H9 (cell line): ENCODE results near the gene RGS13. TPM values are rescaled to one million over a fixed set of nuclear protein-coding genes. Genes with fewer than 3 reads are reported as not detected.

Experiments
- DNase-seq: peaks from one replicate; pipeline ENCODE4 v3.0.0-alpha.2; 2017
- H2AFZ ChIP-seq: one replicate; pipeline ENCODE4 v1.6.1; 2013; ENCODE audit warnings: mild to moderate bottlenecking, low read length, control low read depth, moderate library complexity
- H2AK5ac ChIP-seq: 2 replicates; pipeline ENCODE4 v1.6.1; 2013; ENCODE audit warnings: low read length, control low read depth, mixed read lengths; ENCODE audit not compliant: insufficient read length
- H2BK120ac ChIP-seq: one replicate; pipeline ENCODE4 v1.6.1; 2013; ENCODE audit warnings: low read depth, mild to moderate bottlenecking, low read length, control low read depth, inconsistent platforms; ENCODE audit not compliant: poor library complexity, severe bottlenecking
- H2BK12ac ChIP-seq: 2 replicates; pipeline ENCODE4 v1.6.1; 2013; ENCODE audit warnings: low read length, control low read depth, mixed read lengths, low read depth; ENCODE audit not compliant: insufficient read length
- H2BK15ac ChIP-seq: 2 replicates; pipeline ENCODE4 v1.6.1; 2013; ENCODE audit warnings: low read depth, low read length, control low read depth
- H2BK20ac ChIP-seq: one replicate; pipeline ENCODE4 v1.6.1; 2013; ENCODE audit warnings: low read depth, mild to moderate bottlenecking, low read length, control low read depth, inconsistent platforms; ENCODE audit not compliant: poor library complexity, severe bottlenecking
- H2BK5ac ChIP-seq: 2 replicates; pipeline ENCODE4 v1.6.1; 2013; ENCODE audit warnings: low read length, control low read depth, mixed read lengths; ENCODE audit not compliant: insufficient read length
- H3K14ac ChIP-seq: 2 replicates; pipeline ENCODE4 v1.6.1; 2013; ENCODE audit warnings: low read length, control low read depth; ENCODE audit not compliant: insufficient read depth
- H3K18ac ChIP-seq: 2 replicates; pipeline ENCODE4 v1.6.1; 2013; ENCODE audit warnings: low read depth, mild to moderate bottlenecking, mixed read lengths, low read length, control low read depth; ENCODE audit not compliant: insufficient read length
- H3K23ac ChIP-seq: 2 replicates; pipeline ENCODE4 v1.6.1; 2013; ENCODE audit warnings: low read length, control low read depth, mixed read lengths, low read depth; ENCODE audit not compliant: insufficient read length
- H3K23me2 ChIP-seq: 2 replicates; pipeline ENCODE4 v1.6.1; 2013; ENCODE audit warnings: low read depth, mild to moderate bottlenecking, mixed read lengths, low read length, control low read depth; ENCODE audit not compliant: insufficient read length, poor library complexity, severe bottlenecking
- H3K27ac ChIP-seq: 2 replicates; pipeline ENCODE4 v1.5.1; 2013; ENCODE audit warnings: low read length, control low read depth, mixed read lengths, low read depth; ENCODE audit not compliant: insufficient read length
- H3K27me3 ChIP-seq: 2 replicates; pipeline ENCODE4 v1.6.1; 2013; ENCODE audit warnings: low read length, control low read depth, inconsistent platforms; ENCODE audit not compliant: insufficient read depth
- H3K4ac ChIP-seq: 2 replicates; pipeline ENCODE4 v1.6.1; 2013; ENCODE audit warnings: low read depth, mild to moderate bottlenecking, control low read depth, inconsistent platforms, low read length, moderate library complexity
- H3K4me1 ChIP-seq: 2 replicates; pipeline ENCODE4 v1.6.1; 2013; ENCODE audit warnings: low read length, control low read depth, inconsistent platforms; ENCODE audit not compliant: insufficient read depth
- H3K4me2 ChIP-seq: 2 replicates; pipeline ENCODE4 v1.6.1; 2013; ENCODE audit warnings: low read length, control low read depth, mixed read lengths; ENCODE audit not compliant: insufficient read length, insufficient read depth
- H3K56ac ChIP-seq: 2 replicates; pipeline ENCODE4 v1.6.1; 2013; ENCODE audit warnings: low read depth, mild to moderate bottlenecking, mixed read lengths, low read length, control low read depth; ENCODE audit not compliant: insufficient read length
- H3K79me1 ChIP-seq: 2 replicates; pipeline ENCODE4 v1.6.1; 2013; ENCODE audit warnings: low read depth, mild to moderate bottlenecking, moderate library complexity, low read length, control low read depth, inconsistent platforms; ENCODE audit not compliant: insufficient read depth, poor library complexity, severe bottlenecking
- H3K79me2 ChIP-seq: 2 replicates; pipeline ENCODE4 v1.6.1; 2013; ENCODE audit warnings: low read length, control low read depth, inconsistent platforms; ENCODE audit not compliant: insufficient read depth
- H3K9ac ChIP-seq: 2 replicates; pipeline ENCODE4 v1.6.1; 2013; ENCODE audit warnings: low read length, control low read depth, mixed read lengths; ENCODE audit not compliant: insufficient read length; ENCODE audit errors: extremely low read depth
- H3K9me3 ChIP-seq: one replicate; pipeline ENCODE4 v1.6.1; 2013; ENCODE audit warnings: low read depth, low read length, inconsistent platforms; ENCODE audit not compliant: control insufficient read depth
- H3T11ph ChIP-seq: one replicate; pipeline ENCODE4 v1.6.1; 2013; ENCODE audit warnings: mild to moderate bottlenecking, low read length, control low read depth, inconsistent platforms
- H4K20me1 ChIP-seq: one replicate; pipeline ENCODE4 v1.6.1; 2013; ENCODE audit not compliant: control insufficient read depth, insufficient read length, insufficient read depth
- H4K5ac ChIP-seq: 2 replicates; pipeline ENCODE4 v1.6.1; 2013; ENCODE audit warnings: low read depth, mild to moderate bottlenecking, mixed read lengths, low read length, control low read depth; ENCODE audit not compliant: insufficient read length
- H4K8ac ChIP-seq: replicated peaks from 2 replicates; pipeline ENCODE4 v1.6.1; 2013; ENCODE audit warnings: low read length, control low read depth, mixed read lengths, low read depth; ENCODE audit not compliant: insufficient read length
- H4K91ac ChIP-seq: 2 replicates; pipeline ENCODE4 v1.6.1; 2013; ENCODE audit warnings: low read depth, mild to moderate bottlenecking, moderate library complexity, mixed read lengths, low read length, control low read depth; ENCODE audit not compliant: insufficient read length
- H3K27ac Mint-ChIP-seq, 3 experiments: 2 replicates in 2 of 3; 3 replicates in 1 of 3; pipeline ENCODE4 v1.8.0; 2020 to 2021; ENCODE audit warnings: mixed read lengths in 3 of 3, mild to moderate bottlenecking in 1 of 3, moderate library complexity in 1 of 3
- H3K27me3 Mint-ChIP-seq: 2 replicates; pipeline ENCODE4 v1.8.0; 2021; ENCODE audit warnings: low read depth, mild to moderate bottlenecking, moderate library complexity, mixed read lengths
- H3K36me3 Mint-ChIP-seq, 3 experiments: 2 replicates in 2 of 3; 3 replicates in 1 of 3; pipeline ENCODE4 v1.8.0; 2020 to 2021; ENCODE audit warnings: low read depth in 3 of 3, mixed read lengths in 3 of 3; ENCODE audit not compliant: insufficient read depth in 1 of 3
- H3K4me1 Mint-ChIP-seq, 2 experiments: 2 replicates each; pipeline ENCODE4 v1.8.0; 2020; ENCODE audit warnings: mixed read lengths in 2 of 2
- H3K4me3 Mint-ChIP-seq, 2 experiments: 2 replicates in 1 of 2; 3 replicates in 1 of 2; pipeline ENCODE4 v1.8.0; 2020 to 2021; ENCODE audit warnings: mild to moderate bottlenecking in 2 of 2, mixed read lengths in 2 of 2, moderate library complexity in 1 of 2
- H3K9me3 Mint-ChIP-seq, 2 experiments: 2 replicates in 1 of 2; 3 replicates in 1 of 2; pipeline ENCODE4 v1.8.0; 2020; ENCODE audit warnings: mild to moderate bottlenecking in 2 of 2, mixed read lengths in 2 of 2, moderate library complexity in 1 of 2
- WGBS: extraction: QIAGEN DNeasy Blood & Tissue Kit; methylation state at CpG from one replicate; pipeline ENCODE4 v1.1.7; 2013; ENCODE audit warnings: missing lambda C conversion rate, low lambda C conversion rate, mixed read lengths; ENCODE audit not compliant: insufficient read length; ENCODE audit errors: extremely low coverage; 5-methylcytosine and 5-hydroxymethylcytosine counted together
- total RNA-seq: library from RNA; stranded (reverse); gene quantifications from 2 replicates; pipeline ENCODE4 v1.2.1, GENCODE V29; 2021
- TF ChIP-seq, protein P1 (sequence below): fragments of 200-600 bp; sonication (generic); conservative IDR thresholded peaks from 3 replicates; pipeline ENCODE4 v1.8.0; 2021; ENCODE audit warnings: antibody characterized with exemption, mild to moderate bottlenecking

The RGS13 gene
- total RNA-seq, 1 experiment from 2014 or later: not detected

DNA sequence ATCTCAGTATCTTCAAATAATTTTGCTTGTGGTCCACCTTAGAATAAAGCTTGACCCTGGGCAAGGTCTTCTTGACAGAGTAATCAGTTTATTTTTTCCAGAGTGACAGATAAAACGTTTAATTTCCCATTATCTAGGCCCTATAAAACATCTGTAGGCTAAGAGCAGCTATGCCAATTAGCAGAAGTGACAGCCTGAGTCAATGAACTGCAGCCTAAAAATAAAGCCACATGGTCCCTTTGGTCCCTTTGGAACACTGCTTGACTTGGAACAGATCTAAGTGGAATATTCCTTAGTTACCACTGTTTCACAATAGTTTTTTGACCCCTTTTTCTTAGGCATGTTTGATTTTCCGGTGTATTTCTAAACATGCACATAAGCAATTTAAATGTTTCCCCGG is 6.3 kb upstream of the RGS13 start:
- H2BK20ac ChIP-seq: no peak overlapping the region
- no peak overlapping the region for H2BK12ac ChIP-seq
- H4K20me1 ChIP-seq: no peaks in the 10 kb centered on the region
- no peak overlapping the region for H2AFZ ChIP-seq
- no peaks in the 10 kb centered on the region for H3K27me3 ChIP-seq
- H3T11ph ChIP-seq: no peak overlapping the region
- no peak overlapping the region for H2BK5ac ChIP-seq
- H3K4ac ChIP-seq: no peak overlapping the region
- H3K27ac Mint-ChIP-seq: no peak overlapping the region
- H3K23me2 ChIP-seq: no peaks in the 10 kb centered on the region
- no peak overlapping the region for H3K9ac ChIP-seq
- no peak for DNase-seq
- peaks cover 9 to 12% of the 10 kb centered on the region in 2 experiments for H3K4me1 Mint-ChIP-seq
- no peaks in the 10 kb centered on the region for H3K79me2 ChIP-seq
- H3K36me3 Mint-ChIP-seq: no peaks in the 10 kb centered on the region
- no peaks in the 10 kb centered on the region for H3K27me3 Mint-ChIP-seq
- H2AK5ac ChIP-seq: no peak overlapping the region
- H2BK120ac ChIP-seq: no peak overlapping the region
- no peak overlapping the region for H3K18ac ChIP-seq
- no peaks in the 10 kb centered on the region for H3K4me1 ChIP-seq
- no peak overlapping the region for H4K91ac ChIP-seq
- no peak overlapping the region for H3K23ac ChIP-seq
- H4K5ac ChIP-seq: no peak overlapping the region
- H3K56ac ChIP-seq: no peak overlapping the region
- no peak overlapping the region for H3K4me3 Mint-ChIP-seq
- H2BK15ac ChIP-seq: no peak overlapping the region
- no peak overlapping the region for H3K4me2 ChIP-seq
- no peaks in the 10 kb centered on the region for H3K9me3 Mint-ChIP-seq
- no peaks in the 10 kb centered on the region for H3K79me1 ChIP-seq
- no CpG with 5 or more reads among the region's 3 CpGs for WGBS
- H4K8ac ChIP-seq: no peak overlapping the region
- H3K14ac ChIP-seq: no peak overlapping the region
- H3K27ac ChIP-seq: no peak overlapping the region
- TF ChIP-seq, protein P1, sequence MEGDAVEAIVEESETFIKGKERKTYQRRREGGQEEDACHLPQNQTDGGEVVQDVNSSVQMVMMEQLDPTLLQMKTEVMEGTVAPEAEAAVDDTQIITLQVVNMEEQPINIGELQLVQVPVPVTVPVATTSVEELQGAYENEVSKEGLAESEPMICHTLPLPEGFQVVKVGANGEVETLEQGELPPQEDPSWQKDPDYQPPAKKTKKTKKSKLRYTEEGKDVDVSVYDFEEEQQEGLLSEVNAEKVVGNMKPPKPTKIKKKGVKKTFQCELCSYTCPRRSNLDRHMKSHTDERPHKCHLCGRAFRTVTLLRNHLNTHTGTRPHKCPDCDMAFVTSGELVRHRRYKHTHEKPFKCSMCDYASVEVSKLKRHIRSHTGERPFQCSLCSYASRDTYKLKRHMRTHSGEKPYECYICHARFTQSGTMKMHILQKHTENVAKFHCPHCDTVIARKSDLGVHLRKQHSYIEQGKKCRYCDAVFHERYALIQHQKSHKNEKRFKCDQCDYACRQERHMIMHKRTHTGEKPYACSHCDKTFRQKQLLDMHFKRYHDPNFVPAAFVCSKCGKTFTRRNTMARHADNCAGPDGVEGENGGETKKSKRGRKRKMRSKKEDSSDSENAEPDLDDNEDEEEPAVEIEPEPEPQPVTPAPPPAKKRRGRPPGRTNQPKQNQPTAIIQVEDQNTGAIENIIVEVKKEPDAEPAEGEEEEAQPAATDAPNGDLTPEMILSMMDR: no peak
- no peaks in the 10 kb centered on the region for H3K9me3 ChIP-seq
